MM.1S (cell line): ENCODE results near the gene RPS21.

Experiments used
- EZH2 ChIP-seq: fragments of 300-600 bp; sonication (generic); optimal IDR thresholded peaks from 2 replicates; pipeline ENCODE3; 2017; ENCODE audit warnings: low read depth, mild to moderate bottlenecking, antibody characterized with exemption, low read length, mixed read lengths
- EZH2phosphoT487 ChIP-seq: fragments of 300-600 bp; sonication (generic); IDR thresholded peaks from 2 replicates; pipeline ENCODE4 v1.6.1; 2018; ENCODE audit warnings: antibody characterized with exemption, low read length
- TF ChIP-seq, protein P1 (sequence below): fragments of 300-600 bp; sonication (generic); IDR thresholded peaks from 2 replicates; pipeline ENCODE4 v1.5.1; 2016; ENCODE audit warnings: antibody characterized with exemption, low read length, mixed read lengths

- TF ChIP-seq, protein P1, sequence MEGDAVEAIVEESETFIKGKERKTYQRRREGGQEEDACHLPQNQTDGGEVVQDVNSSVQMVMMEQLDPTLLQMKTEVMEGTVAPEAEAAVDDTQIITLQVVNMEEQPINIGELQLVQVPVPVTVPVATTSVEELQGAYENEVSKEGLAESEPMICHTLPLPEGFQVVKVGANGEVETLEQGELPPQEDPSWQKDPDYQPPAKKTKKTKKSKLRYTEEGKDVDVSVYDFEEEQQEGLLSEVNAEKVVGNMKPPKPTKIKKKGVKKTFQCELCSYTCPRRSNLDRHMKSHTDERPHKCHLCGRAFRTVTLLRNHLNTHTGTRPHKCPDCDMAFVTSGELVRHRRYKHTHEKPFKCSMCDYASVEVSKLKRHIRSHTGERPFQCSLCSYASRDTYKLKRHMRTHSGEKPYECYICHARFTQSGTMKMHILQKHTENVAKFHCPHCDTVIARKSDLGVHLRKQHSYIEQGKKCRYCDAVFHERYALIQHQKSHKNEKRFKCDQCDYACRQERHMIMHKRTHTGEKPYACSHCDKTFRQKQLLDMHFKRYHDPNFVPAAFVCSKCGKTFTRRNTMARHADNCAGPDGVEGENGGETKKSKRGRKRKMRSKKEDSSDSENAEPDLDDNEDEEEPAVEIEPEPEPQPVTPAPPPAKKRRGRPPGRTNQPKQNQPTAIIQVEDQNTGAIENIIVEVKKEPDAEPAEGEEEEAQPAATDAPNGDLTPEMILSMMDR = no peak
- TF ChIP-seq EZH2 (no peak), EZH2phosphoT487 (no peak)
These were observed 13.6 kb downstream of the RPS21 start for GRCh38 chr20:62400541-62400940.
